Fibroblast of skin of right quadriceps (primary cell): ENCODE data around the gene ANGPTL2.
"Not testable (repeated sequence)": the region's sequence is repeated elsewhere in the genome, so short reads cannot be mapped to it uniquely, and the experiment has no call there.

ENCODE experiments used
- DNase-seq: peaks from one replicate; pipeline ENCODE4 v3.0.0-alpha.2; 2013

The ANGPTL2 gene

GRCh38 chr9:127154390-127155191 is 32.2 kb upstream of the ANGPTL2 start:
- peak; percentile 73 for DNase-seq

DNA sequence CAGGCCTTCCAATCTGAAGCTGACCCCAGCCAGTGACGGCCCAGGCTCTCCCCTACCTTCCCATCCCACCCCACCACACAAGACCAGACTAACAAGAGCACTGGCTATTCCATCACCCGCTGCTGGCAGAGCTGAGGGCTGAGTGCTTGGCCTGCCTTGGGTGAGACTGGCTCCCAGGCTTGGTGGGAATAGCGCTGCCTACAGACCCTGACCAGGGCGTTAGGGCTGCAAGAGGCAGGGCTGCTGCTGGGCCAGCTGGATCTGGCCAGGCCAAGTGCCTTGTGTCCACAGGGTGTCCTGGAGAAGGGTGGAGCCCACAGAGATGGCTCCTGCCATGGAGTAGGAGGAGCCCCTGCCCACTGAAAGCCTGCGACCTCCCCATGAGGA is 31.6 kb upstream of the ANGPTL2 start:
- DNase-seq: no peak

- DNase-seq: no peak
Observed at GRCh38 chr9:127153501-127153900, 31.1 kb upstream of the ANGPTL2 start.

GRCh38 chr9:127149463-127150390 is 27.3 kb upstream of the ANGPTL2 start:
- no peak for DNase-seq

DNA sequence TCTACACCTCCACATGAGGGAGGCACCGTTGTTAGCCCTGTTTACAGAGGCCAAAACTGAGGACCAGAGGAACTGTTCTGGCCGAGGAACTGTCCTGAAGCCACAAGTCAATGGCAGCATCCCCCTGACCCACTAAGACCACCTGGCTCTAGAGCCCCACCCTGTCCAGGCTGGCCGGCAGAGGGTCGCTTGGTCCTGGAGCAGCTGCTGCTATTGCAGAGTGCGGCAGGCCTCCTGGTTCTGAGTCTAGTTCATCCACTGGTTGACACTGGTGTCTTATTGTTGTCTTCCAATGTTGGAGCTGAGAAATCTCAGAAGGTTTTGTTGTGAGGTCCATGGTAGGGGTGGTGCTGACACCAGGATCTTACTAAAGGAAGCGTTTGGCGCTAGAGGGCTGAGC is 26.6 kb upstream of the ANGPTL2 start:
- no peak for DNase-seq

DNA sequence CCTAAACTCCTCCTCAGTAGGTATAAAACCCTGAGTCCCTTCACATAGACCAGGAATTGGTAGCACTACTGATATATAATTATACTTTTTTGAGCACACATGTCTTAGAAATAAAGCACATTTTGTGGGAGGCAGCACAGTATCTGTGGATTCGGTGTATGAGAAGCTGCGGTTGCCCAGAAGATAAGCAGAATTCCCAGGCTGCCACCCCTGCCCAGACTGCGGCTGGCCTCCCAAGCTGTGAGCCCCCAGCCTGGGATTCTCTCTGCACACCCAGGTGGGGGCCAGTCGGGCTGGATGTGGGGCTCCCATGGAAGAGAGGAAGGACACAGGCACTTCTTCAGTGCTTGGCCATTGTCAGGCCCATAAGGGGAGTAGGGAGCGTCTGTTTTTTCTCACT is 25.6 kb upstream of the ANGPTL2 start:
- no peak for DNase-seq

GRCh38 chr9:127147251-127147650 is 24.8 kb upstream of the ANGPTL2 start:
- DNase-seq: no peak

GRCh38 chr9:127146841-127147240 is 24.4 kb upstream of the ANGPTL2 start:
- DNase-seq: not testable (repeated sequence)

- no peak for DNase-seq
Observed at GRCh38 chr9:127144670-127145445, 22.4 kb upstream of the ANGPTL2 start.

- no peak for DNase-seq
Observed at GRCh38 chr9:127143920-127144465, 21.6 kb upstream of the ANGPTL2 start.

- DNase-seq: no peak
Observed at GRCh38 chr9:127142931-127143464, 20.6 kb upstream of the ANGPTL2 start.

- no peak for DNase-seq
Observed at GRCh38 chr9:127142291-127142690, 19.9 kb upstream of the ANGPTL2 start.

DNA sequence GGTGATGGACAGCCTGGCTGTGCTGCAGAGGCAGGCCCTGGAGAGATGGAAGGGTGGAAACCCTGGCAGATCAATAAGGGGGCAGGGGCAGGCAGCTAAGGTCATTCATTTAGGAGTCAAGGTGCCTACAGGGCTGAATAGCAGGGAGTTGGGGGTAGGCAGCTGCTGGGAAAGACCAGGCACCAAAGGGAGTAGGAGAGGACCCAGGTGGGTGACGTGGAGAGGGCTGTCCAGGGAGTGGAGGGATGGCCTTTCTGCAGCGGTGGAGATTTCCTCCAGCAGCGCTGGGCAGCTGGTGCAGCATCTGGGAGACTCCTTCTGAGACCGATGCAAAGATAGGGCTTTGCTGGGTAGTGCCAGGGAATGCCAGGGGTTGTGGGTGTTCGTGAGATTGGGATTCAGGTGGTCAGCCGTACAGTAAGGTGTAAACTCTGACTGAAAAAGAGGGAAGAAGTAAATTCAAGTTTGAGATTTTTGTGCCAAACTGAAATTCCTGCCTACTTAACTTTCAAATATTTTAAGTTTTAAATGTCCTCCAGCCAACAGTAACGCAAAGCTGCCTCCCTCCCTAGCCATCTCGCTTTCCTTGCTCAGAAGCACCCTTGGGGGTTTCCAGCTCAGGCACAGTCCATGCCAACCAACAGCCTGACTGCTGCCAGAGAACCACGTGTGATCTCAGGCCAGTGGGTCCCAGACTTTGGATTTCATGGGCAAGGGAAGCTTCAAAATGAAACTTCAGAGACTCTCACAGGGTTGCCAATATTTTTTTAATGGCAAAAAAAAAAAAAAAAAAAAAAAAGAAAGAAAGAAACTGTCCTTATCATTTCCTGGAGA is 18.6 kb upstream of the ANGPTL2 start:
- DNase-seq: no peak

GRCh38 chr9:127140181-127140580 is 17.7 kb upstream of the ANGPTL2 start:
- no peak for DNase-seq

- no peak for DNase-seq
Observed at GRCh38 chr9:127139775-127140174, 17.3 kb upstream of the ANGPTL2 start.

DNA sequence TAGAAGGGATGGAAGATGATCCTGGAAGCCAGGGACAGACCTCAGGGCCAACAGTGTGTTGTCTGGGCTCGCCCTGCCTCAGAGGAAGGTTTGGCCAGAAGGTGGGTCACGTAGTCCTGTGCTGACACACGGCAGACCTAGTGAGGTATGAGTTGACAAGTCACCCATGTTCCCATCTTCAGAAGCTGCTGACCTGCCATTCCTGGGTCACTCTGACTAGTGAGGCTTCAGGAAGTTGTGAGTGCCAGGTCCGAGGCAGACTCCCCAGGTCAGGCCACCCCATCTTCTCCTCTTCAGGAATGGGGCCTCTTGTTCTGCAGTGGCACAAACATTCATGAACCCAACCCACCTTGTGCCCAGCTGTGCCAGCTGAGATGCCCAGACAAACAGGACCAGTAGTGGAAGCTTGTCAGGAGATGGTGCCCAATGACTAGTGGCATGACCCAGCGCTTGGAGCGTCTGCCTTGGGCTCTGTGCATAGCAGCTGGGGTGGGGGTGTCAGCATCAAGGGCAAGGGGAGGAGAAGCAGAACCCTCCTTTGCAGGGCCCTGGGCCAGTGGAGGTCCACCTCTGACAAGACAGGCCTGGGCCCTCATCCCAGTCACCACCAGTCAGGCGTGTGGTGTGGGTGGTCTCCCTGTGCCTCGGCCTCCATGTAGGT is 16.8 kb upstream of the ANGPTL2 start:
- DNase-seq: no peak

GRCh38 chr9:127138444-127138843 is 16.0 kb upstream of the ANGPTL2 start:
- no peak for DNase-seq

GRCh38 chr9:127137640-127138360 is 15.4 kb upstream of the ANGPTL2 start:
- no peak for DNase-seq

DNA sequence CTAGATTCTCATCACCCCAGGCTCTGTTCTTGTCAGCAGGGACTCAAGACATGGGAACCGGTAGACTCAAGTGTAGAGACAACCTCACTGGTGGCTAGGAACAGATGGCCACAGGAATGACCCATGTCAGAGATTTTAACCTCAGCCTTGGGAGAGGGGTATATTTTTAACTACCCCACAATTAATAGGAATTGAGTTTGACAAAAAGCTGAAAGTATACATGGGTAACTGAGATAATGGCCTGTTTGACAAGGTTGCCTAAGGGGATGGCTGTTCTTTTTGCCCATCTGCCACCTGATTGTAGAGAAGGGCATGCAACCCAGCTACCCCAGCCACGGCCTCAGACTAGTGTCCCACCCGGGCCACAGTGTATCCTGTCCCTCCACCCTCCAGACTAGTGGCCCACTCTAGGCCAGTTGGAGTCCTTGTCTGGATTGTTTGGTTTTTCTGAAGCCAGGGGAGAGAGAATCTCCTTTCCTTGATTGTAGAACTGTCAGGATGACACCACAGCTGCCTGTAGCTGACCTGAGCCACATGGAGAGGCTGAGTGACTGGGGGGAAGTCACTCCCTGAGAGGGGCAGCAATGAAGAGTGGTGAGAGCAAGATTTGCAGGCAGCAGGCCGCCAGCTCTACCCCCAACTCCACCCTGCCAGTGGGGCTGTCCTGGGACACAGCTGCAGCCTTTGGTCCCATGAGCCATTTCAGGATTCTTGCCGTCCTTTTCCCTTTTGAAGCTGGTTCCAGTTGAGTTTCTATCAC is 14.6 kb upstream of the ANGPTL2 start:
- DNase-seq: no peak
